Activated CD8-positive, alpha-beta T cell treated with anti-CD3 and anti-CD28 coated beads for 36 hours (primary cell): Measurements from ENCODE around the gene IRF2. TPM values are rescaled to one million over a fixed set of nuclear protein-coding genes. Genes with fewer than 3 reads are reported as not detected.

ENCODE experiments used
- ATAC-seq: fragments of 200-7000 bp; cut with Tn5 transposase; one replicate; pipeline ENCODE4 v1.10.0; 2021; ENCODE audit warnings: mild to moderate bottlenecking, moderate library complexity
- CTCF ChIA-PET: fragments of 350-600 bp; sonication (Branson Sonifier 250); formaldehyde crosslinking; loops from one replicate; lab custom pipeline; 2021; ENCODE audit warnings: antibody characterized with exemption; lab: Charles Lee
- POLR2A ChIA-PET: fragments of 350-600 bp; sonication (Branson Sonifier 250); formaldehyde crosslinking; loops from one replicate; lab custom pipeline; 2021; ENCODE audit warnings: antibody characterized with exemption; lab: Charles Lee
- DNase-seq: peaks from one replicate; pipeline ENCODE4 v3.0.0-alpha.2; 2020
- H3K27ac Mint-ChIP-seq: one replicate; pipeline ENCODE4 v1.8.0; 2021; ENCODE audit warnings: mild to moderate bottlenecking, mixed read lengths
- H3K27me3 Mint-ChIP-seq: one replicate; pipeline ENCODE4 v1.8.0; 2021; ENCODE audit warnings: mixed read lengths
- H3K36me3 Mint-ChIP-seq: one replicate; pipeline ENCODE4 v1.8.0; 2021; ENCODE audit warnings: low read depth, mixed read lengths
- H3K4me1 Mint-ChIP-seq: one replicate; pipeline ENCODE4 v1.8.0; 2021; ENCODE audit warnings: low read depth, mixed read lengths
- H3K4me3 Mint-ChIP-seq: one replicate; pipeline ENCODE4 v1.8.0; 2021; ENCODE audit warnings: mild to moderate bottlenecking, moderate library complexity, mixed read lengths
- H3K9me3 Mint-ChIP-seq: one replicate; pipeline ENCODE4 v1.8.0; 2021; ENCODE audit warnings: mixed read lengths
- CTCF ChIP-seq: fragments of 200-600 bp; IDR thresholded peaks from one replicate; pipeline ENCODE4 v1.8.0; 2022; ENCODE audit warnings: antibody characterized with exemption, mild to moderate bottlenecking
- intact Hi-C: fragments of 100-400 bp; cut with micrococcal nuclease; formaldehyde crosslinking; loops from one replicate; pipeline ENCODE4 v1.10.0; 2022
- total RNA-seq, 2 experiments: library from RNA; stranded (reverse); gene quantifications; one replicate each; pipeline ENCODE4 v1.2.3, GENCODE V29; 2021

The IRF2 gene
- total RNA-seq, 2 experiments from 2014 or later, result 48.1 to 56.4 TPM

- H3K4me3 Mint-ChIP-seq, result no peak overlapping the region
- no peak overlapping the region for H3K27ac Mint-ChIP-seq
- H3K4me1 Mint-ChIP-seq, result peaks cover 13% of the 10 kb centered on the region
- H3K27me3 Mint-ChIP-seq, result no peaks in the 10 kb centered on the region
- ChIA-PET POLR2A (interaction anchor here (0.6 to 1.3 kb wide), 6 partner anchors 12 to 35 kb away, joined by 3 to 6 read pairs (median 3); no protein-coding TSS in a partner anchor), CTCF (interaction anchor here (1.1 to 2.6 kb wide), 2 partner anchors 12 kb away, joined by 3 to 17 read pairs; no protein-coding TSS in a partner anchor)
- ATAC-seq, result no peak
- peaks cover 2% of the 10 kb centered on the region for H3K9me3 Mint-ChIP-seq
- no peak for TF ChIP-seq CTCF
- no peaks in the 10 kb centered on the region for H3K36me3 Mint-ChIP-seq
- intact Hi-C loops, result no loop called here
- no peak for DNase-seq
Measured at GRCh38 chr4:184500748-184501589, 26.6 kb upstream of the IRF2 start.

GRCh38 chr4:184499996-184500395 lies 25.6 kb upstream of the IRF2 start:
- ATAC-seq (no peak), DNase-seq (no peak)
- ChIA-PET POLR2A (interaction anchor here (1.0 kb wide), 1 partner anchor 14 kb away, joined by 6 read pairs; no protein-coding TSS in a partner anchor), CTCF (interaction anchor here (2.6 kb wide), 1 partner anchor 13 kb away, joined by 17 read pairs; no protein-coding TSS in a partner anchor)
- Mint-ChIP-seq H3K27me3 (no peaks in the 10 kb centered on the region), H3K36me3 (no peaks in the 10 kb centered on the region), H3K27ac (no peak overlapping the region), H3K4me3 (no peak overlapping the region), H3K4me1 (peaks cover 13% of the 10 kb centered on the region), H3K9me3 (peaks cover 2% of the 10 kb centered on the region)
- intact Hi-C loops, result no loop called here
- TF ChIP-seq CTCF, result no peak

- ChIA-PET CTCF (no interaction called here), POLR2A (no interaction called here)
- no peak for DNase-seq
Measured at GRCh38 chr4:184498598-184498997, 24.2 kb upstream of the IRF2 start.

GRCh38 chr4:184489771-184490170 lies 15.4 kb upstream of the IRF2 start:
- POLR2A ChIA-PET, result interaction anchor here (1.4 kb wide), 1 partner anchor 15 kb away, joined by 3 read pairs; the partner anchor contains the start of gene IRF2
- CTCF ChIA-PET, result interaction anchor here (0.7 to 1.8 kb wide), 3 partner anchors 12 to 100 kb away, joined by 3 to 6 read pairs (median 3); no protein-coding TSS in a partner anchor
- intact Hi-C loops, result no loop called here
- Mint-ChIP-seq H3K27ac (no peak overlapping the region), H3K36me3 (no peaks in the 10 kb centered on the region), H3K9me3 (no peaks in the 10 kb centered on the region), H3K4me1 (peaks cover 7% of the 10 kb centered on the region), H3K4me3 (no peak overlapping the region), H3K27me3 (no peaks in the 10 kb centered on the region)
- no peak for TF ChIP-seq CTCF
- ATAC-seq (no peak), DNase-seq (no peak)

More at GRCh38 chr4:184498598-184498997, 24.2 kb upstream of the IRF2 start:
- intact Hi-C loops, result no loop called here
- Mint-ChIP-seq H3K27ac (no peak overlapping the region), H3K4me3 (no peak overlapping the region), H3K4me1 (peaks cover 1% of the 10 kb centered on the region), H3K27me3 (no peaks in the 10 kb centered on the region), H3K36me3 (no peaks in the 10 kb centered on the region), H3K9me3 (peaks cover 2% of the 10 kb centered on the region)
- no peak for ATAC-seq
- no peak for TF ChIP-seq CTCF

GRCh38 chr4:184487503-184487902 lies 13.2 kb upstream of the IRF2 start:
- Mint-ChIP-seq H3K9me3 (peaks cover 8% of the 10 kb centered on the region), H3K27me3 (no peaks in the 10 kb centered on the region), H3K4me1 (peaks cover 13% of the 10 kb centered on the region), H3K27ac (no peak overlapping the region), H3K4me3 (no peak overlapping the region), H3K36me3 (peaks cover 2% of the 10 kb centered on the region)
- ChIA-PET POLR2A (no interaction called here), CTCF (interaction anchor here (1.0 to 1.4 kb wide), 2 partner anchors 19 to 223 kb away, joined by 3 to 4 read pairs; no protein-coding TSS in a partner anchor)
- ATAC-seq (no peak), DNase-seq (no peak)
- TF ChIP-seq CTCF, result no peak
- intact Hi-C loops, result no loop called here
